GM12872 (cell line): ENCODE results near the gene HOXC9.

Experiments used
- CTCF ChIP-seq: IDR thresholded peaks from 3 replicates; pipeline ENCODE4 v1.5.1; 2011; ENCODE audit warnings: low read depth, mild to moderate bottlenecking, low read length, moderate library complexity; ENCODE audit not compliant: insufficient read depth

The HOXC9 gene

GRCh38 chr12:53988541-53989226 is 11.3 kb upstream of the HOXC9 start:
- no peak for TF ChIP-seq CTCF

DNA sequence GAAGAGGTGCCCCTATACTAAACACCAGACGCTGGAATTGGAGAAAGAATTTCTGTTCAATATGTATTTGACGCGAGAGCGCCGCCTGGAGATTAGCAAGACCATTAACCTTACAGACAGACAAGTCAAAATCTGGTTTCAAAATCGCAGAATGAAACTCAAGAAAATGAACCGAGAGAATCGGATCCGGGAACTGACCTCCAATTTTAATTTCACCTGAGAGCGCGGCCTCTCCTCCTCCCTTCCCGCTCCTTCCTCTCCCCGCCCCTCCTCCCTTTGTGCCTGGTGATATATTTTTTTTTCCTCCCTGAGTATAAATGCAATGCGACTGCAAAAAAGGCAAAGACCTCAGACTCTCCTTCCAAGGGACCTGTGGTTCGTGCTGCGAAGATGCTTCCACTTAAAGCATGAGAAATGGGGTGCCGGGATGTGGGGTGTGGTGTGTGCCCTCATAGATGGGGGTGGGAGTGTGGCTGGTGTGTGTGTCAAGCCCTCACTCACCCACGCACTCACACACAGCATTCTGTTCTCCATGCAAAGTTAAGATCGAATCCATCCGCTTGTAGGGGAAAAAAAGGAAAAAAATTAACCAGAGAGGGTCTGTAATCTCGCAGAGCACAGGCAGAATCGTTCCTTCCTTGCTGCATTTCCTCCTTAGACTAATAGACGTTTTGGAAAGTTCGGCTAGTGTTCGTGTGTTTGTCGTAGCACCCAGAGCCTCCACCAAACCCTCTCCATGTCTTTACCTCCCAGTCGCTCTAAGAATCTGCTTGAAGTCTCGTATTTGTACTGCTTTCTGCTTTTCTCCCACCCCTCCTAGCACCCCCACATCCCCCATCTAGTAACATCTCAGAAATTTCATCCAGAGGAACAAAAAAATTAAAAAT is 10.5 kb upstream of the HOXC9 start:
- peak; percentile 71 for TF ChIP-seq CTCF

- TF ChIP-seq CTCF = no peak
Measured at GRCh38 chr12:53990311-53991076, 9.5 kb upstream of the HOXC9 start.

- TF ChIP-seq CTCF = no peak
Measured at GRCh38 chr12:53991077-53991460, 8.9 kb upstream of the HOXC9 start.

DNA sequence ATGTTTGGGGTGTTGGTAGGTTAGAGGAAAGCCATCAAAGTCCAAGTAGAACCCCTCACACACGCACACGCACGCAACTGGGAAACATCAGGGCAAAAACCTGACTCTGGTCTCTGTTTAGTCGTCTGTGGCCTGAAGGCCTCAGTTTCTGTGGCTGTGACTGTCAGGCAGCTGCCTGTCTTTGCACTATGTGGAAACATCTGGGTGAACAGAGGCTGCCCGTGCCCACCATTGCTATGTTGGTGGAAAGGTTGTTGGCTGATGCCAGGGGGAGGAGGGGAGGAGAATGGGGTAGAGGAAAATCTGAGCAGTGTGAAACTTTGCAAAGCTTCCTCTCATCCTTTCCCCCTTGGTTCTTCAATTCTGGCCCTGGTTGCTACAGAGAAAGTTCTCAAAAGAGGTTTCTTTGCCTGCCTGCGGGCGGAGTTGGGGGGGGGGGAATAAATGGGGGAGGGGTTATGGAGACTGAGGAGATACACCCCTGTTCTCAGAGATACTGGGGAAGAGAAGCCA is 7.5 kb upstream of the HOXC9 start:
- no peak for TF ChIP-seq CTCF

DNA sequence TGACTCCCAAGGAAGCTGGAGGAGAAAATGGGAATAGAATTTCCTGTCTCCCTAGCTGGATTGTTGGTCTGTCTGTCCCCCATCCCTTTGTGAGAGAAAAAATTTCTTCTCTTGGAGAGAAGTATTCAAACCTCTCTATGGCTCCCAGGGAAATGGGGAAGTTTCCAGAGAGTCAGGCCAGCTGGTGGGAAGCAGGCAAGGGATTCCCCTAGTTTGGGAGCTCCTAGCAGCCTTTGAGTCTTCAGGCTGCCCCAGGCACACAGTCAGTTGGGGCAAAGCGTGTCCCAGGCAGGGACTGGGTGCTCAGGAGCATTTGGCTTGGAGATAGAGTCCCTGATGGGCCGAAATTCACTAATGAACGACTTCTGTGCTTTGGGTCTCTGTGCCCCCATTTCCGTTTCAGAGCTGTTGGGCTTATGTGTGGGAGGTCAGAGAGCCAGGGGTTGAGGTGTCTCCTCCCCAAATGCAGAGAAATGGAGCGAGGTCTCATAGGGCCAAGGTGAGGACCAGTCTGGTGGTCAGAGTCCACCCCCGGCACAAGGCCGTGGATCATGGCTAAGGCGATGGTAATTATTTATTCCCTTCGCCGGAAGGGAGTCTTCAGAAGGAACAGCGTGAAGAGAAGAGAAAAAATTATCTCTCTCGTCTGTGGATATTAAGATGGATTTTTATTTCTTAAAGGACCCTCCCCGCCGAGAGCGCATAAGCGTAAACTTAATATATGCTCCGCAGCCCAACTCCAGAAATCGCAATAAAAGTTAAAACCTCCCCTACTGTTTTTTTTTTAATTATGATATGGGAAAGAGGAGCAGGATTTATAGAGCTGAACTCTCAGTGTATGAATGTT is 6.6 kb upstream of the HOXC9 start:
- TF ChIP-seq CTCF = no peak
